NCI-H2081 (cell line): ENCODE results near the gene VPS26B.
"Not testable (repeated sequence)": the region's sequence is repeated elsewhere in the genome, so short reads cannot be mapped to it uniquely, and the experiment has no call there.

Experiments used
- DNase-seq, 2 experiments: peaks; one replicate each; lab custom pipeline; 2025; lab: John Stamatoyannopoulos, UW

Gene VPS26B

DNA sequence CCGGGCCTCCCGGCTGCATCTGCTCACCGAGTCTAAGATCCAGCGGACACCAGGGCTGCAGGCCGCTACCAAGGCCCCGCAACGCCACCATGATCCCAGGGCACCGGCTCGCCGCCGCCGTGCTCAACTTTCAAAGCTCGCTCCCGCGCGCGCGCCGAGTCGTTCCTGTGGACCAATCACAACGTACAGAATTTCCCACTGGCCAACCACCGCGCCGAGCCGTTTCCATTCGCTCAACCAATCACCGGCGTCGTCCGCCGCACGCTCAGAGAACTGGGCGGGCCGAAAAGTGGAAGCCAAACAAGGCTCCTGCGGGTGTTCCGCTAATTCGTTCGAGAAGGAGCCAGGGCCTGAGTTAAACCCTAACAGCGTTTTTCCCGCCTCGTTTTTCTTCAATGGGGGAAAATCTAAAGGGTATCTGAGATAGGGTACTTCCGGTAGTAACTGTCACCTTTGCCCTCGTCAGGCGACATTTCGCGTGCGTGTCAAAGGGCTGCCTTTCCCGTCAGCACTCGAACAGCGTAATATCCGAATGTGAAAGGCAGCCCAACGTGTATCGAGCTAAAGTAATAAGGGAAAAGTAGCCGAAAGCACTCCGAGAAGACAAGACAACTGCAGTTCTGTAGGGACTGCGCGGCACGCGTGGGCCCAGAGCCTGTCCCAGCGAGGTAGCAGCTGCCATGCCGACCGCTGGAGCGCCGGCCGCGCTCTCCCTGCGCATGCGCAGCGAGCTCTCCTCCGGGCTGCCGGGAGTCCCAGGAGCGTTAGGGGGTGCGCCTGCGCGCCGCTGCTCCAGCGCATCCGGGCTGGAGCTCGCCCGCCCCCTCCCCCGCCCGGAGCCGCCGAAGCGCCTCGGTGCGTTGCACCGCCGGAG is at the start of gene VPS26B, which contains the start of gene NCAPD3:
Gene VPS26B (plus strand): TSS at position 836 of the 874 bp plus-strand sequence. CDS start 452 bp downstream, outside the sequence.
Gene NCAPD3 (minus strand): TSS at position 132 of the 874 bp plus-strand sequence. CDS start 41 bp downstream, at position 91.
- peak; percentile 96 to 99 for DNase-seq

DNA sequence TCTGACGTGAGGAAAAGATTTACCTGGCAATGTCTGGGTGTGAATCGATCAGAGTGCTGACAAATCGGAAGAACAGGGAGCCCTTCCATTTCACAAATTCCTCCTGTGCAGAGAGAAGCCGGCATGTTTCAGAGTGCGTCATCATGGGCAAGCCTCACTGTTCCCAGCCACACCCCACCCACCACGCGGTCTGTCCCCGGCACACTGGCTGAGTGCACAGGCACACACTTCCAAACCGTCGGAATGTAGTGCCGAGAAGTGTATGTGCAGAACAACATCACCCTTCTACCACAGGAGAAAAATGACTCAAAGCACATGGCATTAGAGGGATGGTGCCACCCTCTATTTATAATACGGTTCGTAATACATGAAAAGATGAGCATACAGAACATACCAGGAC is 48.2 kb upstream of the VPS26B start:
- DNase-seq: no peak

DNA sequence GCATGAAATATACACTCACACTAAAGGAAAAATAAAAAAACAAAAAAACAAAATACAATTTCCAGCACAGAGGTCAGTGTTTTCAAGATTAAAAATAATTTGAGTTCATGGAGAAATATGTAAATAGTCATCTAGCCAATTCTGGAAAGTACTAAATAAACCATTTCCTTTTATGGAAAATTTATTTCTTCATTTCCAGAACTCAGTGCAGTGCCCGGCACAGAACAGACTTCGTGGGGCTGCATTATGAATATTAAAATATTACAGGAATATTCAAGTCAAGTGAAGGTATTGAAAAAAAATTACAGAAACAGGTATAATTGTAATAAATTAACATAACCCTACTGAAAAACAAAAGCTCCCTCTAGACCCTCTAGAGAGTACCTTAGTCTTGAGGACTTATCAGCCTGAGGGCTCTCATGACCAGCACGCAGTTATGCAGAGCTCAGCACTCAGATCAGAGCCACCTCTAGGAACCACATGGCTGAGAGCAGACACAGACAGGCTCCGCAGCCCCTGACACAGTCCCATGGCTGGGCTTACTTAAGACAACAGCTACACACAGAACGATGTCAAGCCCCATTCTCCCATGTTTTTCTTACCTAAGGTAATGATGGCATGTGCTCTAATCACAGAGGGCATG is 46.3 kb upstream of the VPS26B start:
- no peak for DNase-seq

DNA sequence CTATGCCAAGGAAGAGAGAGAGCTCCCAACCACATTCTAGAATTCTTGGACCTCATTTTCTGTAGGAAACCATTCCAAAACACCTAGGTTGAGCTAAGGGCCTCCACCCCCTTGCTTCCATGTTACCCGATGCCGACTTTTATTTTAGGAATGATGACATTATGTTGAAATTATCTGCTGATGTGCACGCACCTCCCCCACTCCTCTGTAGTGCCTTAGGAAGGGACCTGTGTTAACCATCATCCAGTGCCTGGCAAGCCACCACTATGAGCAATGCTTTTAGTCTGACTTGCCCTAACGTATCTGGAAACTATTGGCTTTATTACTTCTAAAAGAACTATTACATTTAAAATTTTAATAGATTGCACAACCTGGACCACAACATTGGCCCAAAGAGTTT is 42.8 kb upstream of the VPS26B start:
- no peak for DNase-seq

DNA sequence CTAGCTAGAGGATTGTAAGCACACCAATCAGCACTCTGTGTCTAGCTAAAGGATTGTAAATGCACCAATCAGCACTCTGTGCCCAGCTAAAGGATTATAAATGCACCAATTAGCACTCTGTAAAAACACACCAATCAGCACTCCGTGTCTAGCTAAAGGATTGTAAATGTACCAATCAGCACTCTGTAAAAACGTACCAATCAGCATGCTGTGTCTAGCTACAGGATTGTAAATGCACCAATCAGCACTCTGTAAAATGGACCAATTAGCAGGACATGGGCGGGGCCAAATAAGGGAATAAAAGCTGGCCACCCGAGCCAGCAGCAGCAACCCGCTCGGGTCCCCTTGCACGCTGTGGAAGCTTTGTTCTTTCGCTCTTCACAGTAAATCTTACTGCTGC is 36.4 kb upstream of the VPS26B start:
- DNase-seq: not testable (repeated sequence)

DNA sequence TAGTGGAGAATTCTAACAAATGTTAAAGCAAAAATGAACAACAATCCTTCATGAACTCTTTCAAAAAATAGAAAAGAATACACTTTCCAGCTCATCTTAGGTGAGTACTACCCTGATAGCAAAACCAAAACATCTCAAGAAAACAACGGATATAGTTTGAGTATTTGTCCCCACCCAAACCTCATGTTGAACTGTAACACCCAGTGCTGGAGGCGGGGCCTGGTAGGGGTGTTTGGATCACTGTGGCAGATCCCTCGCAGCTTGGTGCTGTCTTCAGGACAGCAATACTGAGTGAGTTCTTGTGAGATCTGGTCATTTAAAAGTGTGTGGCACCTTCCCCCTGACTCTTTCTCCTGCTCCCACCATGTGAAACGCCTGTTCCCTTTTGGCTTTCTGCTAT is 27.7 kb upstream of the VPS26B start:
- DNase-seq: no peak

DNA sequence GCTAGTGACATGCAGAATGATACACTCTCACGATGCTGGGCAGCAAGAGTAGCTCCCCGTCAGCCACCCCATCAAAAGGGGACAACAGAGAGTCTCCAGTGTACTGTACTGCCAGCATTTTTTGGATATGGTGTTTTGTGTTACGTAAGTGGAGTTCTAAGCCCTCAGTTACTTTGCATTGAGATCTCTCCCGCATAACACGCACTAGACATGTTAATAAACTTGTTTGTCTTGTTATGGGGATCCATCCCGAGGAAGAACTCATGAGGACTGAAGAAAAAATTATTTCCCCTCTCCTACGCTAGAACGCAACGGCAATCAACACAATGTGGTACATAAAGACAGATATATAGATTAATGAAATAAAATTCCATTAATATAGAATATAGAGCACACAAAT is 24.9 kb upstream of the VPS26B start:
- DNase-seq: no peak

DNA sequence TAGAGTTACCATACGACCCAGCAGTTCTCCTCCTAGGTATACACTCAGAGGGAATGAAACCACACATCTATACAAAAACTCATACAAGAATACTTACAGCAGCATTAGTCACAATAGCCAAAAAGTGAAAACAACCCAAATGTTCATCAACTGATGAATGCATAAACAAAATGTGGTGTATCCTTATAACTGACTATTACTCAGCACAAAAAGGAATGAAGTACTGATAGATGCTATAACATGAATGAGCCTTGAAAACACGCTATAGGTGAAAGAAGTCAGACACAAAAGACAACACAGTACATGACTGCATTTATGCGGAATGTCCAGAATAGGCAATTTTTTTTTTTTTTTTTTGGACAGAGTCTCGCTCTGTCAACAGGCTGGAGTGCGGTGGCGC is 23.8 kb upstream of the VPS26B start:
- no peak for DNase-seq

DNA sequence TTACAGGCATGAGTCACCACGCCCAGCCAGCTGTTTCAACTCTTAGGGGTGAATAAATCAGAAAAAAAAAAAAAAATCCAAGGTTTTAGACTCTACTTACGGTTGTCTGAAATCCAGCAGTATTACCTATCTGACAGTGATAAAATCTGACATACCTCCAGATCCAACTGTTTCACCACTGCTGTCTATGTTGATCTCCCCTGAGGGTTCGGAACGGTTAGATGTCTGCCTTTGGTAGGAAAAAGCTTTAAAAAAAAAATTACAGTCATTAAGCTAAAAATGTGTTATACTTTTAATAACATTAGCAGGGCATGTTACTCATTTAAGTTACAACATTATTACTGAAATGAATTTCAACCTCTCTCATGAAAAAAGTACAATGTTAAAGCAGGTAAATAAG is 21.8 kb upstream of the VPS26B start:
- no peak for DNase-seq

DNA sequence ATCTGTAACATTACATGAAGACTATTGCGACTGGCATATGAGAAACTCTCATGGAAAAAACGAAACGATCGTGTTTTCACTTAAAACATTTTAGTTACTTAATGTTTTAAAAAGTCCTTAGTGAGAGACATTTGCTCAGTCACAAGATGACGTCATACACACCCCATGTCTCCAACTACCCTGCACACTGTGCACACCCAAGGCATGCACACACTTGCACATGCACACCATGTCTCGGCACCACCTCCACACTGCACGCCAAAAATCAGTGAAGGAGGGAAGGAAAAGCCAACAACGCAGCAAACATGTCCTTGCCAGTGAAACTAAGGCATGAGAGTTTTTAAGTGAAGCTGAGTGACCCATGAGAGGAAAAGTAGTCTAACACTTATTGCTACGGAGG is 18.7 kb upstream of the VPS26B start:
- no peak for DNase-seq

DNA sequence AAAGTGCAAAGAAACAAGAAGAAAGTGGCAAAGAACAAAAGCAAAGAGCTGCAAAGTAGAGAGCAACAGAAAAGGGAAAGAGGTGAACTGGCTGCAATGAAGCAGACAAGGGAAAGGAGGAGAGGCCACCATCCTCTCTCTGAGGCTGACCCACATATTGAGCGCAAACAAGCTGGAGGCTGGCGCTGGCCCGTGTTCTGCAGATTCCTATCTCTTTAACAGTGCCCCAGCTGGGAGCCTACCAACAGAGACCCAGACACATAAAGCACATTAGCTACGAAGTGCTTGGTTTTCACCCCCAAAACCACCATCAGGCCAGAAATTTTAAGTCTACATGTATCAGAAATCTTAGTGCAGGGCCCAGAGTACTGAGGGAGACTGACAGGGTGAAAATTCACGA is 18.3 kb upstream of the VPS26B start:
- no peak for DNase-seq

DNA sequence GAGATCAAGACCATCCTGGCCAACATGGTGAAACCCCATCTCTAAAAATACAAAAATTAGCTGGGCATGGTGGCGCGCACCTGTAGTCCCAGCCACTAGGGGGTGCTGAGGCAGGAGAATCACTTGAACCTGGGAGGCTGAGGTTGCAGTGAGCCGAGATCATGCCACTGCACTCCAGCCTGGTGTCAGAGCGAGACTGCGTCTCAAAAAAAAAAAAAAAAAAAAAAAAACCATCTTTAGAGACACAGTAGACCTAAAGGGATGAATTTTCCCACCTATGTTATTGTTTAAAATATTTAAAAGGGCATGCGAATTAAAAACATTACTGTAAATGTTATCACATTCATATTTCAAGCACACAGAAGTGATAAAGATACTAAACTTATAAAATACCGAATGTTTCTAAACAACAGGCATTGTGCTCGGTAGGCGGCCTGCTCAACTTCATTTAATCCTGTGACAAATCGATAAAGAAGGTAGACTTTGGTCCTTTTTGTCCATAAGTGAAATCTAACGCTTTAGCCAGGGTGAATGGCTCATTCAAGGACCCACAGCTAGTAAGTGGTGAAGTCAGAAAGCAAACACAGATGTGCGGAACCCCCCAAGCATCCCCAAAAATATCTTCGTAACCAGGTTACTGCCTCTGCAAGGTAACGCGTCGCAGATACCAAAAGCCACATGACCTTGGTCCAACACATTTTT is 16.8 kb upstream of the VPS26B start:
- DNase-seq: peak; percentile 15 to 45

DNA sequence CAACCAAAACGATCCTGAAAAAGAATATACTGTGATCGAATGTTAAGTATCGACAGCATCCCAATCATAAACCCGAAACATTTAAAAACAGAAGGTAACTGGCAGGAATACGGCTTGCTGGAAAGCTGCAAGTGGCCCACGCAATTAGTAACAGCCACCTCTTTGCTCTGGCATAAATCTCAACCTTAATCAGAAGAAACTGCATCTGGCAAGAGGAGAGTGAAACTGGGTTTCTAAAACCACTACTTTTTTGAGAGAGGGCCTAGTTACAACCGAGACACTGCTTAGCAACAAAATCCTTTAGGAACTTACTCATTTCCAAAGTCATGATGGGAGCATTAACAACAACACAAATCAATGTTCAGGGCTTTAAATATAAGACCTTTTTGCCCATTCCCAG is 8.6 kb upstream of the VPS26B start:
- no peak for DNase-seq

DNA sequence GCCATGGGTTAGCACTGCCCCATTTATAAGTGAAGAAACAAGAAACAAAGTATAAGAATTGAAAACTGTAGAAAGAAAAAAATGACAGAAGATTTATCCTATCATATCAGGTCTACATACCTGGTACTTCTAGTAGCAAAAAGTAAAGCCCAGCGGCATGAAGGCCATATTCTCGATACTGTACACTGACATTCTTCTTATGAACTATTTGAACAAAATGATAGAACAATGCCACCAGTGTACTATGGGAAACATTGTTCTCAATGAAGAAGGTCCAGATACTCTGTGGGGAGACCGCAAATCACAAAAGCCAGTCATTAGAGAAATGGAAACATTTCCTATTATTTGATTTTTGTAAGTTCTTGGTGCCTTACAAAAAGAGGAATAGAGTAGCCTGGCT is 7.7 kb upstream of the VPS26B start:
- no peak for DNase-seq

DNA sequence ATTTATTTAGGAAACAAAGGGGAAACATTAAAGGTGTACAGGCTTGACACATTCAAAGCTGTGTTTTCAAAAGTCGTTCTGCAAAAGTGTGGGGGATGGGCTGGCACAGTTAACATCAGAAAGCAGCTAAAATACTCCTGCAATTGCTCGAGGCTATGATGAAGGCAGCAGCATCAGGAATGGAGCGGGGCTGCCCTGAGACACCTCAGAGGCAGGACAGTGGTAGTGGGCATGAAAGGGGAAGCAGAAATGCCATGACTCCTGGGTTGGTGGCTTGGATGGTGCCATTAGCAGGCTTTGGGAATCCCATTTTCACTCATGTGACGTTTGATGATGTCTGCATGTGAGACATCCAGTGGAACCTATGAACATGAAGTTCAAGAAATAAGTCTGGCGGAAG is 1.4 kb upstream of the VPS26B start:
- DNase-seq: no peak

DNA sequence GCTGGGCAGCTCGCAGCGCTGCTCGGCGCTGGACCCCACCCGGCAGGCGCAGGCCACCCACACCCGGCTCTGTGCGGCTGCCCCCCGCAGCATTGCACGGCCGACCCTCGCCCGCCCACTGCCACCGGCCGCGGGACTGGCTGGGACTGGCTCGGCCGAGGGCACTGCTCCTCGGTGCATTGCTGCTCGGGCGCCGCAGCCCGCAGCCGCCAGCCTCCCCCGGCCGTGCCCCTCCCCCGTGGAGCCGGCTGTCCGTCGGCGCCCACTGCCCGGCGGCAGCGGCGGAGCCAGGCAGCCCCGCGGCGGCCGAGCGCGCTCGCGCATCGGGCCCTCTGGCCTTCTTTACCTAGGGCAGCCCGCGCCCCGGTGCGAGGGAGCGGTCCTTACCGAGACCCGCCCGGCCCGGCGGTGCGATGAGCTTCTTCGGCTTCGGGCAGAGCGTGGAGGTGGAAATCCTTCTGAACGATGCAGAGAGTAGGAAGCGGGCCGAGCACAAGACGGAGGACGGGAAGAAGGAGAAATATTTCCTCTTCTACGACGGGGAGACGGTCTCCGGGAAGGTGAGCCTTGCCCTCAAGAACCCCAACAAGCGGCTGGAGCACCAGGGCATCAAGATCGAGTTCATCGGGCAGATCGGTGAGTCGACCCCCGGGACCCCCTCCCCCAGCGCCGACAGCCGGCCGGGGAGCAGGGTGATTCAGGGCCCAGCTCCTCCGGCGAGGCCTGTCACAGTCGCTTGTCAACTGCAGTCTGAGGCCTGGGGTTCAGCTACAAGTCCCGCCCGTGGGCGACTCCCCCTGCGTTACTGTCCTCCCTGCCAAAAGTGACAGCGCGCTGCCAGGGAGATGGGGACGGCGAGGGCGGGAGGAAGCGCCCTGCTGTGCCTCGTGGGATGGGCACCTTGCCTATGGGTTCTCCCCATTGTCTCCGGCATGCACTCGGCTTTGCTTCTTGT is 516 bp downstream of the VPS26B start:
- DNase-seq: peak; percentile 89 to 92

DNA sequence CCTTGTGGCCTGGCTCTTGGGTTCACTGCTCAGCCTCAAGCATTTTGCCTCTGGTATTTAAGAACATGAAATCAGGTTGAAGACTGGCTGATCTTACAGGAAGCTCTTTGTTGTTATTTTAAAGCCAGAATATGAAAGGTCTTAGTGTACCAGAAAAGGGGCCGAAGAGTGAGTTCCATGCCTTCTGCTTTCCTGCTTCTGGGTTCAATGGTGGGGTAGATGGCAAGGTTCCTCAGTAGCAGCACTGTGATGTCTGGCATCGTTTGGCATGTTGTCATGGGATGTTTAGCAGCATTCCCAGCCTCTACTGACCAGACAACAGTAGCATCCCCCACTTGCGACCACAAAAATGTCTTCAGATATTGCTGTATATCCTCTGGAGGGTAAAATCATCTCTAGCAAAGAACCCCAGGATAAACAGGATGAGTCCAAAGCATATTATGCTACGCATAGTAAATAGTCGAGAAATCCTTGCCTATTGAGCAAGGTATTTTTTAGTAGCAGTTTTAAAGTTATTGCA is 2.4 kb downstream of the VPS26B start:
- no peak for DNase-seq

DNA sequence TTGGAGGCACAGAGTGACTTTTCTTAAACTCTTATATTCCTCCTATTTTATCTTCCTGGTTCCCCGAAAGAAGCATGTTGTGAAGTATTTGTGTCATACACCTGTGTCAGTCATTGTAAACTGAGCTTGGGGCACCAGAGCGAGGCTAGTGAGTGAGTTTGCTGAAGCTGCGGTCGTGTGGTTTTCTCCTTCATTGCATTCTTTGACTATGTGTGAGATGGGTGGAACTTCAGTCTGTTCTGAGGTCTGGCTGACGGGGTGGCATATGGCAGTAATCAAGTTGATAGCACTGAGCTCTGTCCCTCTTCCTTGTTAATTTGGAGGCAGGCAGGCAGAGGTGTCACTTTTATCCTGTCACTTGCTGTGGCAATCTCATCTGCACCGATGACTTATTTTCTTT is 4.2 kb downstream of the VPS26B start:
- DNase-seq: no peak

DNA sequence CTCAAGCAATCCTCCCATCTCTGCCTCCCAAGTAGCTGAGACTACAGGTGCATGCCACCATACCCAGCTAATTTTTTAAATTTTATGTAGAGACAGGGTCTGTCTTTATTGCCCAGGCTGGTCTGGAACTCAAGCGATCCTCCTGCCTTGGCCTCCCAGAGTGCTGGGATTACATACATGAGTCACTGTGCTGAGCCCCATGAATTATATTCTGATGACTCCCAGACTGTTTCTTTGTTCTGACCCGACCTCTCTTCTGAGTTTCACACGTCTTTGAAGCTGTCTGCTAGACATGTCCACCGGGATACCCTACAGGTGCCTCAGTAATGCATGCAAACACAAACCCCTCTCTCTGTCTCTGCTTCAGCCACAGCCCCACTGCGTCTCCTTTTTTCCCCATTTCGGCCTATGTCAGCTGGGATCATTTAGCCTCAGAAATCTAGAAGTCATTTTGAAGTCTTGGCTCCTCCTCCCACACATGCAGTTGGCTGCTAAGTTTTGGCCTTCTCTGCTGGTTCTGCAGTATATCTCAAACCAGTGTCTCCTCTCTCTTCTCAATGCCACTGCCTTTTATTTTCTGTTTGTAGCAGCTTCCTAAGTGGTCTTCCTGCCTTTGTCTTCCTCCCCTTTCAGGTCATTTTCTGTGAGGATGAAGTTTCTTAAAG is 4.8 kb downstream of the VPS26B start:
- DNase-seq: no peak

DNA sequence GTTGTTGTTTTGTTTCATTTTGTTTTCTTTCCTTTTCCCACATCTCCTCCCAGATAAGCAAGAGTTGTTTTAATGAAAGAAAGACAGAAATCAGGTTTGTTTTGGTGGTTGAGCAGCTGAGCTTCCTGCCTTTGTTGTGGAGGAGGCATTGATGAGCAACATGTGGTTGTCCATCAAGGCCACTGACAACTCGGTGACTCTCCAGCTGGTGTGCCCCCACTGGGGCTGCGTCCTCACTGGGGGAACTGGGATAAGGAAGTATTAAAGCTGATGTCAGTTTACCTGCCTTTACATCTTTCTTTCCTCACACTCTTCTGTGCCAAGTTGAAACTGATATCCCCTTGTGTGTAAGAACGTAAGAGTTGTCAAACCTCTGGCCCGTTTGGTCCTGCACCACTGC is 5.9 kb downstream of the VPS26B start:
- no peak for DNase-seq
